ENCODE data around the gene NXPH1. TPM values are rescaled to one million over a fixed set of nuclear protein-coding genes. Genes with fewer than 3 reads are reported as not detected.

Gene NXPH1
- polyA plus RNA-seq, 1 experiment: not detected

GRCh38 chr7:8425223-8425622, 8.2 kb upstream of the NXPH1 start:
- Histone ChIP-seq H3K27me3 (ENCODE audit: control insufficient read depth, insufficient read depth, low read length) (no peaks in the 10 kb centered on the region), H3K4me3 (ENCODE audit: low read depth, low read length) (no peak overlapping the region), H3K36me3 (ENCODE audit: control insufficient read depth, insufficient read depth, low read length) (no peaks in the 10 kb centered on the region)
- ChIA-PET CTCF (no interaction called here), POLR2A (no interaction called here)
- no peak for DNase-seq (ENCODE audit: low read depth)
- no peak for TF ChIP-seq CTCF (IDR thresholded peaks at IDR 0.05; ENCODE audit: insufficient read depth, low read depth, low read length)

GRCh38 chr7:8430643-8431042, 2.8 kb upstream of the NXPH1 start:
- H3K27me3 ChIP-seq (ENCODE audit: control insufficient read depth, insufficient read depth, low read length): peaks cover 6% of the 10 kb centered on the region; the same call in 1 of the 2 replicates
- CTCF ChIA-PET: no interaction called here
- no peak for DNase-seq (ENCODE audit: low read depth)
- POLR2A ChIA-PET: no interaction called here
- H3K4me3 ChIP-seq (ENCODE audit: low read depth, low read length): no peak overlapping the region
- H3K36me3 ChIP-seq (ENCODE audit: control insufficient read depth, insufficient read depth, low read length): no peaks in the 10 kb centered on the region
- no peak for TF ChIP-seq CTCF (IDR thresholded peaks at IDR 0.05; ENCODE audit: insufficient read depth, low read depth, low read length)

- no peak for TF ChIP-seq CTCF (IDR thresholded peaks at IDR 0.05; ENCODE audit: insufficient read depth, low read depth, low read length)
- POLR2A ChIA-PET: no interaction called here
- Histone ChIP-seq H3K27me3 (ENCODE audit: control insufficient read depth, insufficient read depth, low read length) (peaks cover 8% of the 10 kb centered on the region), H3K4me3 (ENCODE audit: low read depth, low read length) (no peak overlapping the region), H3K36me3 (ENCODE audit: control insufficient read depth, insufficient read depth, low read length) (no peaks in the 10 kb centered on the region)
- CTCF ChIA-PET: no interaction called here
- DNase-seq (ENCODE audit: low read depth): no peak
Measured at GRCh38 chr7:8434290-8435002, 1.0 kb downstream of the NXPH1 start.

GRCh38 chr7:8435095-8435494, 1.7 kb downstream of the NXPH1 start:
- no peak for TF ChIP-seq CTCF (IDR thresholded peaks at IDR 0.05; ENCODE audit: insufficient read depth, low read depth, low read length)
- CTCF ChIA-PET: no interaction called here

GRCh38 chr7:8435590-8436545, 2.5 kb downstream of the NXPH1 start:
- ChIA-PET CTCF (no interaction called here), POLR2A (no interaction called here)
- H3K4me3 ChIP-seq (ENCODE audit: low read depth, low read length): no peak overlapping the region
- peaks cover 8% of the 10 kb centered on the region for H3K27me3 ChIP-seq (ENCODE audit: control insufficient read depth, insufficient read depth, low read length)
- no peaks in the 10 kb centered on the region for H3K36me3 ChIP-seq (ENCODE audit: control insufficient read depth, insufficient read depth, low read length)
- no peak for DNase-seq (ENCODE audit: low read depth)
- no peak for TF ChIP-seq CTCF (IDR thresholded peaks at IDR 0.05; ENCODE audit: insufficient read depth, low read depth, low read length)

More at GRCh38 chr7:8435095-8435494, 1.7 kb downstream of the NXPH1 start:
- peaks cover 8% of the 10 kb centered on the region for H3K27me3 ChIP-seq (ENCODE audit: control insufficient read depth, insufficient read depth, low read length)
- no peaks in the 10 kb centered on the region for H3K36me3 ChIP-seq (ENCODE audit: control insufficient read depth, insufficient read depth, low read length)
- H3K4me3 ChIP-seq (ENCODE audit: low read depth, low read length): no peak overlapping the region
- POLR2A ChIA-PET: no interaction called here
- no peak for DNase-seq (ENCODE audit: low read depth)
